SK-N-SH (cell line): ENCODE data around the gene PLCH1. TPM values are rescaled to one million over a fixed set of nuclear protein-coding genes. Genes with fewer than 3 reads are reported as not detected.

Experiments
- CTCF ChIA-PET: fragments of 300-600, 350-600 bp; formaldehyde crosslinking; extraction: SDS; loops from one replicate; lab custom pipeline; 2021; lab: Yijun Ruan, JAX
- POLR2A ChIA-PET: fragments of 350-600 bp; sonication (Branson Sonifier 250); formaldehyde crosslinking; extraction: SDS; loops from one replicate; lab custom pipeline; 2020; ENCODE audit warnings: antibody characterized with exemption, inconsistent platforms; lab: Yijun Ruan, JAX
- DNase-seq: peaks from one replicate; pipeline ENCODE4 v3.0.0; 2012
- H2AFZ ChIP-seq: fragments of 200-600 bp; sonication (generic); 2 replicates; pipeline ENCODE4 v1.8.1; 2016; ENCODE audit warnings: antibody characterized with exemption, mild to moderate bottlenecking, low read depth
- H3F3A ChIP-seq: fragments of 200-600 bp; sonication (generic); replicated peaks from 2 replicates; pipeline ENCODE3; 2016; ENCODE audit warnings: antibody characterized with exemption, mild to moderate bottlenecking; ENCODE audit not compliant: insufficient read depth
- H3K27ac ChIP-seq, 2 experiments: fragments of 200-500 bp in 1 of 2; fragments of 200-600 bp in 1 of 2; sonication (Bioruptor generic) in 1 of 2; sonication (generic), shearing (Covaris generic) in 1 of 2; 2 replicates each; pipeline versions ENCODE4 v1.5.1 to v1.6.1; 2014 to 2016; ENCODE audit warnings: low read depth in 2 of 2, inconsistent platforms in 1 of 2, low read length in 1 of 2, mild to moderate bottlenecking in 1 of 2, mixed read lengths in 1 of 2
- H3K27me3 ChIP-seq: fragments of 200-600 bp; sonication (generic), shearing (Covaris generic); 2 replicates; pipeline ENCODE4 v1.6.1; 2016; ENCODE audit warnings: mixed run types; ENCODE audit not compliant: insufficient read depth
- H3K36me3 ChIP-seq, 2 experiments: fragments of 200-500 bp in 1 of 2; fragments of 200-600 bp in 1 of 2; sonication (Bioruptor generic) in 1 of 2; sonication (generic) in 1 of 2; replicated peaks in 1 of 2; 2 replicates each; pipeline versions ENCODE3 to v1.5.1; 2014 to 2016; ENCODE audit warnings: low read length in 1 of 2, mild to moderate bottlenecking in 1 of 2; ENCODE audit not compliant: insufficient read depth in 2 of 2, control insufficient read depth in 1 of 2
- H3K4me1 ChIP-seq, 2 experiments: fragments of 200-500 bp in 1 of 2; fragments of 200-600 bp in 1 of 2; sonication (Bioruptor generic) in 1 of 2; sonication (generic), shearing (Covaris generic) in 1 of 2; 2 replicates each; pipeline versions ENCODE4 v1.5.1 to v1.6.1; 2014 to 2016; ENCODE audit warnings: low read depth in 1 of 2, low read length in 1 of 2, mixed run types in 1 of 2; ENCODE audit not compliant: insufficient read depth in 2 of 2, control insufficient read depth in 1 of 2
- H3K4me2 ChIP-seq: fragments of 200-600 bp; sonication (generic), shearing (Covaris generic); 2 replicates; pipeline ENCODE4 v1.6.1; 2017; ENCODE audit warnings: mixed run types
- H3K4me3 ChIP-seq, 2 experiments: fragments of 200-500 bp in 1 of 2; fragments of 200-600 bp in 1 of 2; sonication (Bioruptor generic) in 1 of 2; sonication (generic), shearing (Covaris generic) in 1 of 2; 2 replicates each; pipeline versions ENCODE4 v1.5.1 to v1.8.1; 2014 to 2016; ENCODE audit warnings: low read depth in 2 of 2, inconsistent platforms in 1 of 2, low read length in 1 of 2, mild to moderate bottlenecking in 1 of 2, mixed read lengths in 1 of 2, moderate library complexity in 1 of 2
- H3K79me2 ChIP-seq: fragments of 200-600 bp; sonication (generic); 2 replicates; pipeline ENCODE4 v1.8.1; 2017; ENCODE audit warnings: mild to moderate bottlenecking; ENCODE audit not compliant: insufficient read depth
- H3K9ac ChIP-seq: fragments of 200-600 bp; sonication (generic); 2 replicates; pipeline ENCODE4 v1.6.1; 2017; ENCODE audit warnings: mixed run types
- H3K9me2 ChIP-seq: fragments of 200-600 bp; sonication (generic); 2 replicates; pipeline ENCODE4 v1.6.1; 2017; ENCODE audit warnings: mixed run types
- H3K9me3 ChIP-seq: fragments of 200-600 bp; sonication (generic); 2 replicates; pipeline ENCODE4 v1.6.1; 2017; ENCODE audit warnings: mixed run types, mild to moderate bottlenecking, moderate library complexity
- H4K20me1 ChIP-seq: fragments of 200-600 bp; sonication (generic); 2 replicates; pipeline ENCODE4 v1.6.1; 2017; ENCODE audit warnings: mild to moderate bottlenecking, mixed run types; ENCODE audit not compliant: insufficient read depth
- EP300 ChIP-seq, 2 experiments: IDR thresholded peaks; 2 replicates each; pipeline versions ENCODE4 v1.4.0 to v1.6.1; 2012; ENCODE audit warnings: borderline replicate concordance in 1 of 2, low read depth in 1 of 2, low read length in 1 of 2
- EZH2phosphoT487 ChIP-seq: fragments of 200-600 bp; sonication (generic); IDR thresholded peaks from 2 replicates; pipeline ENCODE4 v1.6.1; 2017; ENCODE audit warnings: low read depth, mixed run types, mild to moderate bottlenecking, antibody characterized with exemption, moderate library complexity, borderline replicate concordance
- FOSL2 ChIP-seq: IDR thresholded peaks from 2 replicates; pipeline ENCODE4 v1.4.0; 2012; ENCODE audit warnings: low read depth, mild to moderate bottlenecking, moderate library complexity, borderline replicate concordance
- FOXM1 ChIP-seq: IDR thresholded peaks from 2 replicates; pipeline ENCODE4 v1.4.0; 2012; ENCODE audit warnings: low read depth, mild to moderate bottlenecking
- GABPA ChIP-seq: IDR thresholded peaks from 2 replicates; pipeline ENCODE4 v1.4.0; 2012; ENCODE audit warnings: low read depth, mild to moderate bottlenecking
- GATA2 ChIP-seq: sonication (generic); formaldehyde crosslinking; IDR thresholded peaks from 2 replicates; pipeline ENCODE4 v1.5.0; 2020; ENCODE audit warnings: mild to moderate bottlenecking, missing genetic modification reagents
- MAX ChIP-seq: IDR thresholded peaks from 2 replicates; pipeline ENCODE4 v1.4.0; 2012; ENCODE audit warnings: low read depth
- MEF2A ChIP-seq: IDR thresholded peaks from 2 replicates; pipeline ENCODE4 v1.4.0; 2012; ENCODE audit warnings: low read depth, borderline replicate concordance
- NFIC ChIP-seq: IDR thresholded peaks from 2 replicates; pipeline ENCODE4 v1.4.0; 2012; ENCODE audit warnings: borderline replicate concordance
- POLR2AphosphoS5 ChIP-seq: IDR thresholded peaks from 2 replicates; pipeline ENCODE4 v1.6.1; 2012; ENCODE audit warnings: low read depth, low read length
- RAD21 ChIP-seq: IDR thresholded peaks from 2 replicates; pipeline ENCODE4 v1.6.1; 2012; ENCODE audit warnings: mild to moderate bottlenecking, low read length
- RCOR1 ChIP-seq: fragments of 150-350 bp; IDR thresholded peaks from 2 replicates; pipeline ENCODE4 v1.6.1; 2017; ENCODE audit warnings: antibody characterized with exemption, low read length
- RFX5 ChIP-seq: IDR thresholded peaks from 2 replicates; pipeline ENCODE4 v1.6.1; 2012; ENCODE audit warnings: mild to moderate bottlenecking, improper control_type of control experiment, low read length
- RXRA ChIP-seq: IDR thresholded peaks from 2 replicates; pipeline ENCODE4 v1.4.0; 2012; ENCODE audit warnings: low read depth, mild to moderate bottlenecking, borderline replicate concordance
- SMC3 ChIP-seq: IDR thresholded peaks from 2 replicates; pipeline ENCODE4 v1.6.1; 2012; ENCODE audit warnings: low read depth, low read length, improper control_type of control experiment
- TCF12 ChIP-seq: IDR thresholded peaks from 2 replicates; pipeline ENCODE4 v1.4.0; 2012
- USF1 ChIP-seq: IDR thresholded peaks from 2 replicates; pipeline ENCODE4 v1.4.0; 2012; ENCODE audit warnings: low read depth, borderline replicate concordance
- USF2 ChIP-seq: fragments of 150-350 bp; IDR thresholded peaks from 2 replicates; pipeline ENCODE4 v1.6.1; 2017; ENCODE audit warnings: antibody characterized with exemption, low read length, low read depth, borderline replicate concordance
- ZBTB33 ChIP-seq: IDR thresholded peaks from 2 replicates; pipeline ENCODE4 v1.4.0; 2012; ENCODE audit warnings: low read depth, borderline replicate concordance
- WGBS: methylation state at CpG from one replicate; pipeline ENCODE4 v1.1.6; 2017; ENCODE audit warnings: low lambda C conversion rate; 5-methylcytosine and 5-hydroxymethylcytosine counted together
- polyA plus RNA-seq, 3 experiments: library from polyadenylated mRNA; depleted of rRNA; stranded (reverse); fragments of >200 nt; gene quantifications; 2 replicates each; pipeline ENCODE4 v1.2.3, GENCODE V29; 2012

Gene PLCH1
- polyA plus RNA-seq, 1 of the 3 experiments (the other 2 are of a cell fraction) = 0.26 TPM

GRCh38 chr3:155407971-155408370, 336.9 kb downstream of the PLCH1 start:
- no peak overlapping the region for H3K4me3 ChIP-seq
- POLR2A ChIA-PET = no interaction called here
- no peak for TF ChIP-seq FOSL2
- no peak for TF ChIP-seq USF1
- no peak for TF ChIP-seq GABPA
- TF ChIP-seq MEF2A = no peak
- TF ChIP-seq, all 33 proteins: peak for 0
- Histone ChIP-seq H3F3A (no peaks in the 10 kb centered on the region), H3K27me3 (no peaks in the 10 kb centered on the region), H3K9ac (no peak overlapping the region), H3K9me2 (no peaks in the 10 kb centered on the region), H3K4me1 (peaks cover 0 to 12% of the 10 kb centered on the region in 2 experiments; a peak in 1 of 4 replicates), H3K9me3 (no peaks in the 10 kb centered on the region), H4K20me1 (no peaks in the 10 kb centered on the region), H3K4me2 (no peak overlapping the region), H2AFZ (no peak overlapping the region), H3K36me3 (no peaks in the 10 kb centered on the region), H3K79me2 (no peaks in the 10 kb centered on the region), H3K27ac (no peak overlapping the region)
- 80% methylated on average over 3 of the region's 3 CpGs for WGBS
- CTCF ChIA-PET = no interaction called here
- no peak for DNase-seq

GRCh38 chr3:155407331-155407730, 337.5 kb downstream of the PLCH1 start:
- no peak for DNase-seq
- Histone ChIP-seq H3F3A (no peaks in the 10 kb centered on the region), H3K79me2 (no peaks in the 10 kb centered on the region), H3K36me3 (no peaks in the 10 kb centered on the region), H3K4me1 (peaks cover 0 to 8% of the 10 kb centered on the region in 2 experiments; a peak in 1 of 4 replicates), H3K4me2 (no peak overlapping the region), H4K20me1 (no peaks in the 10 kb centered on the region), H3K27me3 (no peaks in the 10 kb centered on the region), H3K27ac (no peak overlapping the region), H2AFZ (no peak overlapping the region), H3K9me3 (no peaks in the 10 kb centered on the region), H3K9ac (no peak overlapping the region), H3K4me3 (no peak overlapping the region), H3K9me2 (no peaks in the 10 kb centered on the region)
- TF ChIP-seq GABPA (no peak), RFX5 (no peak), ZBTB33 (no peak), SMC3 (no peak), USF2 (no peak), NFIC (no peak), TCF12 (no peak), RAD21 (no peak), EP300 (IDR thresholded peaks at IDR 0.05; ENCODE audit: borderline replicate concordance in 1 of 2, low read depth in 1 of 2, low read length in 1 of 2) (no peak), POLR2AphosphoS5 (no peak), RCOR1 (no peak), RXRA (no peak), EZH2phosphoT487 (no peak), FOXM1 (no peak), MEF2A (no peak), MAX (no peak), GATA2 (no peak), FOSL2 (no peak)
- 55% methylated on average over 1 of the region's 1 CpG for WGBS
- ChIA-PET POLR2A (no interaction called here), CTCF (no interaction called here)
